ENCODE data around the gene NIPBL. TPM values are rescaled to one million over a fixed set of nuclear protein-coding genes. Genes with fewer than 3 reads are reported as not detected.

NIPBL gene
- total RNA-seq, 1 experiment from 2014 or later: 48.3 TPM

DNA sequence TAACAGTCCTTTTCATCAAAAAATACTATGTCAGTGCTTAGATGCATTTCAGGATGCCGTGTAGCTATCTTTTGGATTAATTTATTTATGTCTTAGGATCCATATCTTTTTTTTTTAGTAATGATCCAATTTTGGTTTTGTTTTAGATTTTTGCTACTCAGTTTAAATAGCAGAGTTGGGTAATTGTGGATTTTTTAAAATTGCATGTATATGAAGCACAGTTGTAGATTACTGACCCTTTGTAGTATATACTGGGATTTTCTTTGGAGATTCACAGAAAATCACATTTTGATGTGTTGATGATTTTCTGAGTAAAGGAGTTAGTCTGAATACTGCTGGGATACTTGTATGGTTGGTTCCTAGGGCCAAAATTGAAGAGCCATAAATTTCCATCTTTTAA lies 111.8 kb downstream of the NIPBL start:
- Mint-ChIP-seq H3K9me3 (no peaks in the 10 kb centered on the region), H3K27me3 (ENCODE audit: low read depth) (no peaks in the 10 kb centered on the region), H3K27ac (no peak overlapping the region), H3K36me3 (peaks cover 12% of the 10 kb centered on the region), H3K4me3 (no peak overlapping the region), H3K4me1 (peaks cover 9% of the 10 kb centered on the region; the same call in 1 of the 2 replicates)
- ChIA-PET CTCF (no interaction called here), POLR2A (no interaction called here)
- TF ChIP-seq ZNF512 (CRISPR knock-in tag; IDR thresholded peaks at IDR 0.05; ENCODE audit: borderline replicate concordance) (no peak), ZNF281 (CRISPR knock-in tag; IDR thresholded peaks at IDR 0.05) (no peak), SP1 (CRISPR knock-in tag; conservative IDR thresholded peaks at IDR 0.05) (no peak), IRF2 (CRISPR knock-in tag; IDR thresholded peaks at IDR 0.05; ENCODE audit: borderline replicate concordance, low read depth) (no peak), ZNF416 (CRISPR knock-in tag; IDR thresholded peaks at IDR 0.05) (no peak), TCF7 (CRISPR knock-in tag; IDR thresholded peaks at IDR 0.05; ENCODE audit: low read depth) (no peak), PRRX2 (CRISPR knock-in tag; IDR thresholded peaks at IDR 0.05) (no peak), E2F1 (CRISPR knock-in tag; IDR thresholded peaks at IDR 0.05) (no peak), PRDM15 (CRISPR knock-in tag; IDR thresholded peaks at IDR 0.05) (no peak), FOXJ3 (CRISPR knock-in tag; IDR thresholded peaks at IDR 0.05; ENCODE audit: borderline replicate concordance) (no peak), AFF4 (CRISPR knock-in tag; IDR thresholded peaks at IDR 0.05; ENCODE audit: borderline replicate concordance) (no peak), CBFB (CRISPR knock-in tag; IDR thresholded peaks at IDR 0.05; ENCODE audit: low read depth) (no peak)
- TF ChIP-seq, protein P1, sequence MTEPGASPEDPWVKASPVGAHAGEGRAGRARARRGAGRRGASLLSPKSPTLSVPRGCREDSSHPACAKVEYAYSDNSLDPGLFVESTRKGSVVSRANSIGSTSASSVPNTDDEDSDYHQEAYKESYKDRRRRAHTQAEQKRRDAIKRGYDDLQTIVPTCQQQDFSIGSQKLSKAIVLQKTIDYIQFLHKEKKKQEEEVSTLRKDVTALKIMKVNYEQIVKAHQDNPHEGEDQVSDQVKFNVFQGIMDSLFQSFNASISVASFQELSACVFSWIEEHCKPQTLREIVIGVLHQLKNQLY (CRISPR knock-in tag; IDR thresholded peaks at IDR 0.05): no peak
- TF ChIP-seq, protein P2, sequence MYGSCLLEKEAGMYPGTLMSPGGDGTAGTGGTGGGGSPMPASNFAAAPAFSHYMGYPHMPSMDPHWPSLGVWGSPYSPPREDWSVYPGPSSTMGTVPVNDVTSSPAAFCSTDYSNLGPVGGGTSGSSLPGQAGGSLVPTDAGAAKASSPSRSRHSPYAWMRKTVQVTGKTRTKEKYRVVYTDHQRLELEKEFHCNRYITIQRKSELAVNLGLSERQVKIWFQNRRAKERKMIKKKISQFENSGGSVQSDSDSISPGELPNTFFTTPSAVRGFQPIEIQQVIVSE (CRISPR knock-in tag; IDR thresholded peaks at IDR 0.05; ENCODE audit: borderline replicate concordance): no peak
- TF ChIP-seq, protein P3, sequence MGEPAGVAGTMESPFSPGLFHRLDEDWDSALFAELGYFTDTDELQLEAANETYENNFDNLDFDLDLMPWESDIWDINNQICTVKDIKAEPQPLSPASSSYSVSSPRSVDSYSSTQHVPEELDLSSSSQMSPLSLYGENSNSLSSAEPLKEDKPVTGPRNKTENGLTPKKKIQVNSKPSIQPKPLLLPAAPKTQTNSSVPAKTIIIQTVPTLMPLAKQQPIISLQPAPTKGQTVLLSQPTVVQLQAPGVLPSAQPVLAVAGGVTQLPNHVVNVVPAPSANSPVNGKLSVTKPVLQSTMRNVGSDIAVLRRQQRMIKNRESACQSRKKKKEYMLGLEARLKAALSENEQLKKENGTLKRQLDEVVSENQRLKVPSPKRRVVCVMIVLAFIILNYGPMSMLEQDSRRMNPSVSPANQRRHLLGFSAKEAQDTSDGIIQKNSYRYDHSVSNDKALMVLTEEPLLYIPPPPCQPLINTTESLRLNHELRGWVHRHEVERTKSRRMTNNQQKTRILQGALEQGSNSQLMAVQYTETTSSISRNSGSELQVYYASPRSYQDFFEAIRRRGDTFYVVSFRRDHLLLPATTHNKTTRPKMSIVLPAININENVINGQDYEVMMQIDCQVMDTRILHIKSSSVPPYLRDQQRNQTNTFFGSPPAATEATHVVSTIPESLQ (CRISPR knock-in tag; IDR thresholded peaks at IDR 0.05): no peak
- TF ChIP-seq, protein P4, sequence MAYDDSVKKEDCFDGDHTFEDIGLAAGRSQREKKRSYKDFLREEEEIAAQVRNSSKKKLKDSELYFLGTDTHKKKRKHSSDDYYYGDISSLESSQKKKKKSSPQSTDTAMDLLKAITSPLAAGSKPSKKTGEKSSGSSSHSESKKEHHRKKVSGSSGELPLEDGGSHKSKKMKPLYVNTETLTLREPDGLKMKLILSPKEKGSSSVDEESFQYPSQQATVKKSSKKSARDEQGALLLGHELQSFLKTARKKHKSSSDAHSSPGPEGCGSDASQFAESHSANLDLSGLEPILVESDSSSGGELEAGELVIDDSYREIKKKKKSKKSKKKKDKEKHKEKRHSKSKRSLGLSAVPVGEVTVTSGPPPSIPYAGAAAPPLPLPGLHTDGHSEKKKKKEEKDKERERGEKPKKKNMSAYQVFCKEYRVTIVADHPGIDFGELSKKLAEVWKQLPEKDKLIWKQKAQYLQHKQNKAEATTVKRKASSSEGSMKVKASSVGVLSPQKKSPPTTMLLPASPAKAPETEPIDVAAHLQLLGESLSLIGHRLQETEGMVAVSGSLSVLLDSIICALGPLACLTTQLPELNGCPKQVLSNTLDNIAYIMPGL (CRISPR knock-in tag; IDR thresholded peaks at IDR 0.05): no peak
- no peak for DNase-seq (ENCODE audit: low spot score)
- ATAC-seq: no peak

Measured in WTC11 (cell line).